ENCODE measurements around the gene TRMU.
"Not testable (repeated sequence)": the region's sequence is repeated elsewhere in the genome, so short reads cannot be mapped to it uniquely, and the experiment has no call there.

Gene TRMU

DNA sequence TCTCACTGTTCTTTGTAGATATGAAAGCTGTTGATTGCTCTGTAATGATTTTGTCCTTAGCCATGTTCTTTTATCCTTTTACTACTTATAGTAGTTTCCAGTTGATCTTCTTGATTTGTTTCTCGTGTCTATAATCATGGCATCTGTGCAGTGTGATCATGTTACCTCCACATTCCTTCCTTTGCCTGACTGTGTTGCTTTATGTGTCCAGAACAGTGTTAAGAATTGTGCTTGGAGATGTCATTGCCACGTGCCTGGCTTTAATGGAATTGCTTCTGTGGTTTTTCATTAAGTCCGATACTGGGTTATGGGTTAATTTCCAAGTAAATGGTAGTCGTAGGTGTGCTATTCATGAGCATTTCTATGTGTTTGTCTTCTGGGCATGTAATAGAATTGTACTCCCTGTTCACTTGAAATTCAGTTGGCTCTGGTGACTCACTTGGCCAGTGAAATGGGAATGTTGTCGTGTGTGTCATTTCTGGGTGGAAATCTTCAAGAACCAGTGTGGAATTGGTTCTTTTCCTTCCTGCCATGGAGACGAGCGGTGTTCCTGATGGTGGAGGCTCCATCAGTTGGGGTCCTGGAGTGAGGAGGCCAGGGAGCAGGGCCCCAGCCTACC, 32.1 kb upstream of the TRMU start:
- no peak for DNase-seq

DNA sequence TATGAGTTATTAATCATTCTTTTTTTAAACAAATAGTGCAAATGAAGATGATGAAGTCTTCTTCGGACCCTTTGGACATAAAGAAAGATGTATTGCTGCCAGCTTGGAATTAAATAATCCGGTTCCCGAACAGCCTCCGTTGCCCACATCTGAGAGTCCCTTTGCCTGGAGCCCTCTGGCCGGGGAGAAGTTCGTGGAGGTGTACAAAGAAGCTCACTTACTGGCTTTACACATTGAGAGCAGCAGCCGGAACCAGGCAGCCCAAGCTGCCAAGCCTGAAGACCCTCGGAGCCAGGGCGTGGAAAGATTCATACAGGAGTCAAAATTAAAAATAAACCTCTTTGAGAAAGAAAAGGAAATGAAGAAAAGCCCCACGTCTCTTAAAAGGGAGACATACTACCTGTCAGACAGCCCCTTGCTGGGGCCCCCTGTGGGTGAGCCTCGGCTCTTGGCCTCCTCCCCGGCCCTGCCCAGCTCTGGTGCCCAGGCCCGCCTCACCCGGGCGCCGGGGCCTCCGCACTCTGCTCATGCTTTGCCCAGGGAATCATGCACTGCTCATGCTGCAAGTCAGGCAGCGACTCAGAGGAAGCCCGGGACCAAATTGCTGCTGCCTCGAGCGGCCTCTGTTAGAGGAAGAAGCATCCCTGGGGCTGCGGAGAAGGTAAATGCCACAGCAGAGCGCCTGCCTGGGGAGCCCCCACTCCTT, 27.1 kb upstream of the TRMU start:
- DNase-seq: no peak

DNA sequence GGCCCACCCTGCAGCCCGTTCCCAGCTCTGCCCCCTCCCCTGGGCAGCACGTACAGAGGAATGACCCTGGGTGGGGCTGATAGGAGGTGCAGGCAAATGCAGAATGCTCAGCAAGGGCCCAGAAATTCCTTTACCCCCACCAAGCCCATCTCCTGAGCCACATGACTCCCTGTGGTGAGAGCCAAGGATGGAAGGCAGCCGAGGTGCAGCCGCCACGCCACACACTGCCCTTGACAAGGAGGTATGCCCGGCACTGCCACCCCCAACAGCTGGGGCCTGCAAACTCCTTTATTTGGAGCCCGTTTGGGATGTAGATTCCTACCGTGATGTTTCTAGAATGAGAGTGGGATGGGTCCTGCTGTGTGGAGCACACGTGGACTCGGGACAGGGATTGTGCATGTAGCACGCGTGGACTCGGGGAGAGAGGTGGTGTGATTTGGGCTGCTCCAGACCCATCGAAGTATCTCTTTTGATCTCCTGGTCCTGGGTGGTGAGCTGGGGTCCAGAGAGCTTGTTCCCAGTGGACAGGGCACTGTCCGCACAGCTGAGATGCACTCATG, 25.9 kb upstream of the TRMU start:
- no peak for DNase-seq

DNA sequence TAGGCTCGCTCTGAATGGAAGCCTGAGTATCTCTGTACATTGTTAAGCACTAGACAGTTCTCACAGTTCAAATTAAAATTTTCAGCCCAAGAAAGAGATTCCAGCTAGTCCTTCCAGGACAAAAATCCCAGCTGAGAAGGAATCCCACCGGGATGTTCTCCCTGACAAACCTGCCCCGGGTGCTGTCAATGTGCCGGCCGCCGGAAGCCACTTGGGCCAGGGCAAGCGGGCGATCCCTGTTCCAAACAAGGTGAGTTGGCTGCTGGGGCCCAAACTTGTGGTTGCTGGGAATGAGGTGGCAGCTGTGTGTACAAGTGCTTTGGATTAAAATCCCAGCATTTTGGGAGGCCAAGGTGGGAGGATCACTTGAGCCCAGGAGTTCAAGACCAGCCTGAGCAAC, 23.5 kb upstream of the TRMU start:
- DNase-seq: no peak

DNA sequence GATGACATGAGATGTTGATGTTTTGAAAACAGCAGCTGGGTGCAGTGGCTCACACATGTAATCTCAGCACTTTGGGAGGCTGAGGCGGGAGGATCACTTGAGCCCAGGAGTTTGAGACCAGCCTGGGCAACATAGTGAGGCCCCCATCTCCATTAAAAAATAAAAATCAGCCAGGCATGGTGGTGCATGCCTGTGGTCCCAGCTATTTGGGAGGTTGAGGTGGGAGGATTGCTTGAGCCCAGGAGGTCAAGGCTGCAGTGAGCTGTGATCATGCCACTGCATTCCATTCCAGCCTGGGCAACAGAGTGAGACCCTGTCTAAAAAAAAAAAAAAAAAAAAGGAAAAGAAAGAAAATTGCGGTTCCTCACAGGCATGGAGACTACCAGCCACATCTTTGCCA, 22.7 kb upstream of the TRMU start:
- not testable (repeated sequence) for DNase-seq

DNA sequence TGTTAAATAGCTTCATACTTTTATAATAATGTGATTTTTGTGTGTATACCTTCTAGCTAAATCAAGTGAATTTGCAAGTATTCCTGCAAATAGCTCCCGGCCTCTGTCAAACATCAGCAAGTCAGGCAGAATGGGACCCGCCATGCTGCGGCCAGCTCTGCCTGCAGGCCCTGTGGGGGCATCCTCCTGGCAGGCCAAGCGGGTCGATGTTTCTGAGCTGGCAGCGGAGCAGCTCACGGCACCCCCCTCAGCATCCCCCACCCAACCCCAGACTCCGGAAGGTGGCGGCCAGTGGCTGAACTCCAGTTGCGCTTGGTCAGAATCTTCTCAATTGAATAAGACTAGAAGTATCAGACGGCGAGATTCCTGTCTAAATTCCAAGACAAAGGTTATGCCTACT, 19.5 kb upstream of the TRMU start:
- no peak for DNase-seq

DNA sequence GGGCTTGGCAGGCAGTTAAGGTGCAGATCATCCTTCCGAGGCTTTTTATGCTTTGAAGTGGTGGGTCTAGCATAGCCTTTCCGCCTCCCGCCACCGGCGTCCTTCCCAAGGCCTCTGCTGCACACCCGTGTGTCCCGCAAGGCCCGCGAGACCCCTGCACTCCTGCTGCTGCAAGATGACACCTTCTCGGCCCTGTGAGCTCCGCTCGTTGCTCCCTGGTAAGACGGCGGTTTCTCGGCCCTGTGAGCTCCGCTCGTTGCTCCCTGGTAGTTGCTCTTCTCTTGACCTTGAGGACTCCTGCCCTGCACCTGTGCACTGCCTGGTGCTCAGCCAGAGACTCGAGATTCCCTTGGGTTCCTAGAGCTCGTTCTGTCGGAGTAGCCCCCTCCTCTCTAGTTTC, 17.9 kb upstream of the TRMU start:
- DNase-seq: no peak

DNA sequence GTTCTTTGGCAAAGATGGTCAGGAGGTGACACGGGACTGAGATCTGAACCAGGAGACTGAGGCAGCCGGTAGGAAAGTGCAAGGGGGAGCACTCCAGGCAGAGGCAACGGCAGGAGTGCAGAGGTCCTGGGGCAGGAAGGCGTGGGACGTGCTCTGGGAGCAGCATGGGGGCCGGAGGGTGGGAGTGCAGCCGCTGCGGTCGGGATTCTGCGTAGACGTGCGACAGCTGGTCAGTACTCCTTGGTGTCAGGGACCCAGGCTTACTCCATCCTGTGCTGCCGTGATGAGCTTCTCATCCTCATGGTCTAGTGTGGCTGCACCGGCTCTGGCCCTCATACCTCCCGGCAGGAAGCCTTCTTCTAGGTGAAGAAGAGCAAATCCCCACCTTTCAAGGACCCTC, 16.9 kb upstream of the TRMU start:
- no peak for DNase-seq

DNA sequence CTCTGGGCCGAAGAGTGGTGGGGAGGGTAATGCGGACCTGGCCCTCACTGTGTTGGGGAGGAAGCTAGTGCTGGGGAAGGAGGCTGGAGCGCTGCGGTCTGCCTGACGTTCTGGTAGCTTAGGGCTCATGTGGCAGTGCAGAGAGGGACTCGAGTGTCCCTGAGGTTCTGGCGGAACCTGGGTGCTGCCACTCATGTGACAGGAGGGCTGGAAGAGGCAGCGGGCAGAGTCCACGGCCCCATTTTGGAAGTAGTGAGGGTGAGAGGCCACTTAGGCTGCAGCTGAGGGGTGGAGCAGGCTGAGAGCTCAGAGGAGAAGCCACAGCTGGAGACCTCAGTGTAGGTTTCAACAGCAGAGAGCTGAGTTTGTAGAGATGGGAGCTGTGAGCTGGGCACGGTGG, 16.2 kb upstream of the TRMU start:
- no peak for DNase-seq

DNA sequence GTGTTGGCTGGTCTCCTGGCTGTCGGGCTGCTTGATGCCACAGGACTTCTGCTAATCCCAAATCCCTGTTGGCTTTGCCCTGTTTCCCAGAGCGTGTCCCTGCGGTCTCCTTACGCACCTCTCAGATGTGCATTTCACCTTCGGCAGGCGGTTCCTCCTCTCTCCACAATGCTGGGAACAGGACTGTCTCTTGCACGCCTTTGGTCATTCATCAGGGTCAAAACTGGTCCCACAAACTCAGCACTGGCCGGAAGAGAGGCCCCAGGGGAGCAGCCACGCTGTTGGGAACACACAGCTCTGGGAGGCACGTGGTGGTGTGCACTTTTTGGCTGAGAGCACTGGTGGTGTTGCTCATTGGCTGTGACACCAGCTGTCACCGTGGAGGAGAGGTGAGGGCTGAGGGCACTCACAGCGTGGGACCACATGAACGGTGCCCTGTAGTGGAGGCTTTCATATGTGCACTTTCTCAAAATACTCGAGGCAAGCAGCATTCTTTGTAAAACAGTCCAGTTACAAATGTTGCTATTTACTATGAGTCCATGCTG, 15.3 kb upstream of the TRMU start:
- DNase-seq: no peak

DNA sequence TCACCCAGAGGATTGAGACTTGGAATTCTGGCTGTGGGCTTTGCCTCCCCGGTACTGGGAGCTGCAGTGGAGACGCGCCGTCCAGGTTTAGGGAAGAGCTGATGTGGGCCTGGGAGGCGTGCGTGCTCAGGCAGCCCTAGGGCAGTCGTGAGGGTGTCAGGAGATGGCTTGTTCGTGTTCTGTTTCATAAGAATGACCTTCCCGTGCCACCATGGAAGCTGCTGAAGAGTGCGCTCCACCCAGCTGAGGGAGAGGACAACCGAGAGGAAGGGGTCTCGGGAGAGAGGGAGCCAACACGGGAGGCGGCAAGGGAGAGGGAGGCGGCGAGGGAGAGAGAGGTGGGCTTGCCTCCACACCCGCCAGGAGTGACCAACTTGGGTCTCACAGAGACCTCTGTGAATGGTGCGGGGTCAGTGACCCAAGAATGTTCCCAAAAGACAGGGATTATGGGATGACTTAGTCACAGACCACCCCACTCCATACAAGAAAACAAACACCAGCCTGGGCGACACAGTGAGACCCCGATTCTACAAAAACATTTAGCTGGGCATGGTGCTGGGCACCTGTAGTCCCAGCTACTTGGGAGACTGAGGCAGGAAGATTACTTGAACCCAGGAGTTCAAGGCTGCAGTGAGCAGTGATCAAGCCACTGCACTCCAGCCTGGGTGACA, 14.7 kb upstream of the TRMU start:
- no peak for DNase-seq

DNA sequence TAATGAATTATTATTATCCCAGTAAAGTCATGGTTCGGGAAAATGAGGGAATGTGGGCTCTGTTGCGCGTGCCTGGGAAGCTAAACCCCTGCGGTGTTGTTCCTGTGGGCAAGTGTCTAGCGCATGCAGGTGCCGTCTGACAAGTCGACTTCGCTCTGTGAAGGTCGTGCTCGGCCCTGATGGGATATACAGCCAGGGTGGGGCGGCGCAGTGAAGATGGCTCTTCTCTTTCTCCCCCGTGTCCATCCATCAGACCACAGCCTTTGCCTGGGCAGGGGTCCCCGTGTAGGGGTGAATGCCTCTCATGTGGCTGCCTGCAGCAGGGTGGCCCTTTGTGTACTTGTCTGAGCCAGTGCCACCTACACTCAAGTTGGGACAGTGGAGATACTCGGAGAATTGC, 12.8 kb upstream of the TRMU start:
- no peak for DNase-seq

DNA sequence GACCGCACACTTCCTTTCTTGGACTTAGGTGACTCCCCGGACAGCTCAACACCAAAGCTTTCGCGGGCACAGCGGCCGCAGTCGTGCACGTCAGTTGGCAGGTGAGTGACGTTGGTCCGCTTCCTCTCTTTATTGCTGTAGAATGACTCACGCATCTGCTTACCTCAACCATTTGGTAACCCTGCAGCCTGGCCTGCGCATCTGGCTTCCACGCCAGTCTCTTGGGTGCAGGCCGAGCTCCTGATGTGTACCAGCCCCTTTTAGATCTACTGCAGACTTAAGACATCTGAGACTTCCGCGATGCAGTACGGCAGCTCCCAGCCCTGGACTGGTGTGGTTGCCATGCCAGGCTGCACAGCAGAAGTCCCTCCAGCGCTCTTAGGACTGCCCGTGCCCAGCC, 12.4 kb upstream of the TRMU start:
- DNase-seq: no peak

DNA sequence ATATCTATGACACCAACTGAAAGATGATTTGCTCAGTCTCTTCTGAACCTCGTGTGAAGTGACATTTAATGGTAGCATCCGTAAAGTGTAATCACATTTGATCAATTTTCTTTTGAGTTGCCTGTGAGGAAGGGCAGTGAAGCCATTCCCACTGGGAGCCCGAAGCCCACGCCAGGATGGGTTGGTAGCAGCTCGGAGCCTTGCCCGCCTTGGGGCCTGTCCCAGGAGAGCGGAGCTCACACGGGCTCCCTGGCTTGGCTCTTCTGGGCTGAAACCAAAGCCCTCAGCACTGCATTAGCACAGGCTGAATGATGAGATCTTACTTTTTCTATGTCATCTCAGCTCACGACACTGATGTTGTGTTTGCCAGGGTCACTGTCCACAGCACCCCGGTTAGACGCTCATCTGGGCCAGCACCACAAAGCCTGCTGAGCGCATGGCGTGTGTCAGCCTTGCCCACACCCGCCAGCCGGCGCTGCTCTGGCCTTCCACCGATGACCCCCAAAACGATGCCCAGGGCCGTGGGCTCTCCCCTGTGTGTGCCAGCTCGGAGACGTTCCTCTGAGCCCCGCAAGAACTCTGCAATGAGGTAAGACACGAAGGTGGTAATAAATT, 9.3 kb upstream of the TRMU start:
- no peak for DNase-seq

DNA sequence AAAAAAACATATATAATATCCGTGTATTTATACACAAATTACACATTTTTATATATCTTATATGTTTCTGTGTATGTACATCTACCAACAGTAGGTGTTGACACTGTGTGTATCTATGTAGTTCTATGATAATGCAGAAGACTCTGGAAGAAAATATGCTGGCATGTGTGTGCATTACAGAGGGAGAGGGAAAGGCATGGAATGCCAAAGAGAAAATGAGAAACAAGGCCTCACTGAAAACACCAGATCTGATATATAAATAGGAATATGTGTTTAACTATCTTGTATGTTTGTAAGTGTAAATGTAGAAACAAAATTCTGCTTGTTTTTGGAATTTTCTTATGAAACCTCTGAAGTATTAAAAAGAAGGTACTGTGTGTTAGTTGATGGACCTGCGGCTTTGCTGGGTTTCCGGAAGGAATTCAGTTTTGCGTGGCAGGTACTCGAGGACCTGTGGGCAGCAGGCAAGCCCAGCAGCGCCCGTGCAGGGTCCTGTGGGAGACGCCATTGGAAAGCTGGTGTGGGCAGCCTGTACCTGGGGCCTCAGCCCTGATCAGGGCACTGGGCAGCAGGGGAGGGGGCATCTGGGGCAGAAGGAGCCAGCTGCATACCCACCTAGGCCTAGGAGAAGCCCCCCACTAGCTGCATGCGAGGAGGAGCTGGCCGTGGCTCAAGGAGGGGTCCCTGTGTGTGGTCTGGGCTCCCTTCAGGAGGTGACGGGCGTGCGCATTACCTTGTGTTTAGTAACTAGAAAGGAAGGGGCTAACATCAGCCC, 7.6 kb upstream of the TRMU start:
- DNase-seq: no peak

DNA sequence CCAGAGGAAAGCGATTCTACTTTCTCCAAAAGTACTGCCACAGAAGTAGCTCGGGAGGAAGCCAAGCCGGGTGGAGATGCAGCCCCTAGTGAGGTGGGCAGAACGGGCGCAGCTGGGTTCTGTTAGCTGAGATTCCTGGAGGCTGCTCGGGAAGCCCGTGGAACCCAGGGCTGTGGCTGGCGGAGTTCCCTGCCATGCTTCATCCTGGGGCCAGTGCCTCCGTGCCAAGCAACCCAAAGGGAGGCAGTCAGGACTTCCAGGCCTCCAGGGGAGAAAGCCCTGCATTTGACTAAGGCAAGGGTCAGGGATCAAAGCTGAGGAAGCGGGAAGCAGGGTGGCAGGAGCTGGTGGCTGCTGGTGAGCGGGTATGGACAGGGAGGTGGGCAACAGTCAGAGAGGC, 6.7 kb upstream of the TRMU start:
- DNase-seq: no peak

DNA sequence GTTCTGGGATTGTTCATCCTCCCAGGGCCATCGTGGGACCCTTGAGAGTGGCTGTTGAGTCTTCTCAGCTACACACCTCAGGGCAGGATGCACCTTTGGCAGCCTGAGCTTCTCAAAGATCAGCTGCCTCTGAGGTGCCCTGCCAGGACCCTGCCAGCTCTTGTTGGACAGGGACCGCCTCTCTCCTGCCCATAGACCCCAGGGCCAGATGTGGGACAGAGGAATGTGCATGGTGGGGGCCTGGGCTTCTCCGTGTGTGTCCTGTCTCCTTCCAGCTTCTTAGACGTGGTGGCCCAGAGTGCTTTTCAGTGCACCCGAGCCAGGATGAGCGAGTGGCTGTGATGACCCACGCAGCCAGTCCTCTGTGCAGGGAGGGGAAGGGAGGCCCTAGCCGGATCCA, 5.9 kb upstream of the TRMU start:
- no peak for DNase-seq

DNA sequence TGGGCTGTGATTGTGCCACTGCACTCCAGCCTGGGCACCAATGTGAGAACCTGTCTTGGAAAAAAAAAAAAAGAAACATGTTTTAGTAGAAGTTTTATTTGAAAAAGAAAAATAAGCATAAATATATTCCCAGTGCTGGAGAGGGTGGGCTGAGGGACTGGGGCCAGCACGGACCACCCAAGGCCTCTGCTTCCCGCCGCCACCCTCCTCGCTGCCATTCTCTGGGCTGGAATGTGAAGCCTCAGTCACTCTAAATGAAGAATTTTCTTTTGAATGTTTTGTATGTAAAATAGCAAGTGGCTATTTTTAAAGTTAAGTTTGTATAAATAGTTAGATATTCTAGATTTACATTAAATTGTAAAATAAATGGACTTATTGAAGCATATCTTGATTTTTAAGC, 5.1 kb upstream of the TRMU start:
- no peak for DNase-seq

DNA sequence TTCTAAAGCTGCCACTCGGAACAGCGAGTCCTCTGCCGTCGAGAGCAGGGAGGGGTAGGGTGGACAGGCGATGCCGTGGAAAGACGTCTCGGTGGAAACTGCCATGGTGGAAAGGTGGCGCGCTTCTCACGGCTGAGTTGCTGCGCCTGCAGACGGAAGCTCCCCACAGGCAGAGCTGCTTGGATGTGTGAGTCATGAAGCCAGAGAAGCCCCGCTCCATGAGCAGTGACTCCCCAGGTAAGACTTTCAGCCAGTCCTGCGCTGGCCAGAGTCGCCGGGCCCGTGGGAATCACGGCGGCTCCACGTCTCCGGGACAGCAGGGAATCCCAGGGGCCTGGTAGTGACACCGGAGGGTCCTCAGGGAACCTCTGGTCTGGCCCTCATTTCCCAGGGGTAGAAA, 4.0 kb upstream of the TRMU start:
- no peak for DNase-seq

DNA sequence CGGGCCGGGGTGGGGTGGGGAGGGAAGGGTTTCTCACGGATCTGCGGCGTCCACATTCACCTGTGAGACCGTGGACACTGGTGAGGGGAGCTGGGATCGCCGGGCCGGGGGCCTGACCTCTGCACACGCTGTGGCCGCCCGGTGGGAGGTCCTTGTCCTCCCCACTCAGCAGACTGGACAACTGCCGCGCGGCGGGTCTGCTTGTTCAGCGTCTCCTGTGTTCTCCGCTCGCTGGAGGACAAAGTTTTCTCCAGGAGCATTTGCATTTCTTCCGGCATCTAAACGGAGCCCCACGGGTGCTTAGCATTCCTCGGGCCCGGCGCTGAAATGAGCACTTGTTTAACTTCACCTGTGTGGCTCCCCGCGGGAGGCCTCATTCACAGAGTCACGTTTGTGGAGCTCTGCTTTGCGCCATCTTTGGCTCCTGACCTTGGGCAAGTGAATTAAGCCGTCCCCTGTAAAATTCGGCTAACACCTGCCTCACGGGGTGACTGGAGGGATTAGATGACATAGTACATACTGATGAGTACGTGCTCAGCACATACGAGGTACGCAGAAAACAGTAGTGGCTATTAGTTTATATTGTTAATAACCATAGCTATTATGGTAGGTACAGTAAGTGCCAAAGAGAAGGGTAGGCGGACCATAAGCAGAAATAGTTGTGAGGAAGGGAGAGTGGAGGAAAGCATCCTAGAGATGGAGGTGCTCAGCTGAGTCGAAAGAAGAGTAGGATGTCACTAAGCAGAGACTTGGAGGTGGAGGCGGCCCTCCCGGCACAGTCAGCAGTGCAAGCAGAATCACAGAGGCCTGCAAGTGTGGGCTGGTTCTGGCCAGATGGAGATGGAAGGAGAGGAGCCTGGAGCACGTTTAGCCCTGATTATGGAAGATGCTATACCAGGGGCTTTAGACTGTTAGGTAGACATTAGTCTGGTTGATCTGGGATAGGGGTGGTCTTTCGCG, 885 bp downstream of the TRMU start:
- no peak for DNase-seq

DNA sequence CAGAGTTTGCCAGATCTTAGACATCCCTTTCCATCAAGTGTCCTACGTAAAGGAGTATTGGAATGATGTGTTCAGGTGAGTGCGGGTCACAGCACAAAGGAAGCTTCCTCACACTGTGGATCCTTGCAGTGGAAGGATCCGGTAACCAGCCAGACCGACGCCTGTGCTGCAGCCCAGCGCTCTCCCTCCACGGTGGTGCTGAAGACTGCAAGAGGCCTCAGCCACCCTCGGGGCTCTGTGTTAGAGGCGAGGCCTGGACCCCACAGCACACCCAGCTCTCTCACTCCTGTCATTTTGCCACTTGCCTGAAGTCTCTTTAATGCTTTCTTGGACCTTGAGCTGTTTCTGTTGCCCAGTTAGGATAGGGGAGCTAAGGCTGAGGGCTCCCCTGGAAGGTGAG, 2.4 kb downstream of the TRMU start:
- DNase-seq: no peak

DNA sequence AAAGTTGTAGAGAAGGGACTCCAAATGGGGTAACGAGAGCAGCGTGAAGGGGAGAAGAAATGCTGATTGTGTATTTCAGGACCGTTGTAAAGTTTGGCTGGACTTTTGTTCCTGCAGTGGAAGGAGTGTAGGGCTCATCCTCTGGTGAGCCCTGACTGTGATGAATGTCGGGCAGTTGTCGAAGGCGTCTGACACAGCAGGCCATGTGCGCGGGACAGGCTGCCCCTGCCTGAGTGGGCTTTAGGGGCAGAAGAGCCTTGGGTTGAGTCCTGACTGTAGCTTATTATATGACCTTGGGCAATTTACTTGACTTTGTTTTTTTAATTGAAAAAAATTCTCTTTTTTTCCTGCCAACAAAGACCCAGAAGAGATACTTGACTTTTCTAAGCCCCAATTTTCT, 3.1 kb downstream of the TRMU start:
- no peak for DNase-seq

All from NCI-H1417 treated with DMSO at 0.1 percent for 48 hours (cell line).